HG02759 (cell line): ENCODE measurements around the gene ATXN1.
"Not testable (repeated sequence)": the region's sequence is repeated elsewhere in the genome, so short reads cannot be mapped to it uniquely, and the experiment has no call there.

Source experiments
- ATAC-seq: cut with Tn5 transposase; IDR thresholded peaks from one replicate; pipeline ENCODE4 v1.9.1; 2021; ENCODE audit warnings: mild to moderate bottlenecking, moderate library complexity; ENCODE audit not compliant: unreplicated experiment

ATXN1 gene

GRCh38 chr6:16725145-16725864, 36.0 kb downstream of the ATXN1 start:
- no peak for ATAC-seq

GRCh38 chr6:16723826-16724225, 37.4 kb downstream of the ATXN1 start:
- no peak for ATAC-seq

- ATAC-seq: no peak
Observed at GRCh38 chr6:16723402-16723801, 37.9 kb downstream of the ATXN1 start.

- no peak for ATAC-seq
Observed at GRCh38 chr6:16722630-16723029, 38.6 kb downstream of the ATXN1 start.

- ATAC-seq: no peak
Observed at GRCh38 chr6:16721977-16722376, 39.3 kb downstream of the ATXN1 start.

- no peak for ATAC-seq
Observed at GRCh38 chr6:16720861-16721260, 40.4 kb downstream of the ATXN1 start.

- no peak for ATAC-seq
Observed at GRCh38 chr6:16719488-16719887, 41.8 kb downstream of the ATXN1 start.

GRCh38 chr6:16718356-16718755, 42.9 kb downstream of the ATXN1 start:
- no peak for ATAC-seq

- ATAC-seq: no peak
Observed at GRCh38 chr6:16717275-16717942, 43.9 kb downstream of the ATXN1 start.

GRCh38 chr6:16716321-16716858, 44.9 kb downstream of the ATXN1 start:
- ATAC-seq: no peak

- no peak for ATAC-seq
Observed at GRCh38 chr6:16713597-16713996, 47.7 kb downstream of the ATXN1 start.

GRCh38 chr6:16712931-16713484, 48.3 kb downstream of the ATXN1 start:
- ATAC-seq: peak; percentile 46

GRCh38 chr6:16712255-16712930, 48.9 kb downstream of the ATXN1 start:
- peak; percentile 64 for ATAC-seq

GRCh38 chr6:16711546-16712254, 49.6 kb downstream of the ATXN1 start:
- ATAC-seq: no peak

- peak; percentile 47 for ATAC-seq
Observed at GRCh38 chr6:16706911-16707783, 54.1 kb downstream of the ATXN1 start.

GRCh38 chr6:16706491-16706890, 54.8 kb downstream of the ATXN1 start:
- ATAC-seq: not testable (repeated sequence)

- ATAC-seq: no peak
Observed at GRCh38 chr6:16706029-16706428, 55.2 kb downstream of the ATXN1 start.

GRCh38 chr6:16705081-16705993, 55.9 kb downstream of the ATXN1 start:
- ATAC-seq: no peak
